ENCODE results near the gene PAQR7.

The PAQR7 gene

DNA sequence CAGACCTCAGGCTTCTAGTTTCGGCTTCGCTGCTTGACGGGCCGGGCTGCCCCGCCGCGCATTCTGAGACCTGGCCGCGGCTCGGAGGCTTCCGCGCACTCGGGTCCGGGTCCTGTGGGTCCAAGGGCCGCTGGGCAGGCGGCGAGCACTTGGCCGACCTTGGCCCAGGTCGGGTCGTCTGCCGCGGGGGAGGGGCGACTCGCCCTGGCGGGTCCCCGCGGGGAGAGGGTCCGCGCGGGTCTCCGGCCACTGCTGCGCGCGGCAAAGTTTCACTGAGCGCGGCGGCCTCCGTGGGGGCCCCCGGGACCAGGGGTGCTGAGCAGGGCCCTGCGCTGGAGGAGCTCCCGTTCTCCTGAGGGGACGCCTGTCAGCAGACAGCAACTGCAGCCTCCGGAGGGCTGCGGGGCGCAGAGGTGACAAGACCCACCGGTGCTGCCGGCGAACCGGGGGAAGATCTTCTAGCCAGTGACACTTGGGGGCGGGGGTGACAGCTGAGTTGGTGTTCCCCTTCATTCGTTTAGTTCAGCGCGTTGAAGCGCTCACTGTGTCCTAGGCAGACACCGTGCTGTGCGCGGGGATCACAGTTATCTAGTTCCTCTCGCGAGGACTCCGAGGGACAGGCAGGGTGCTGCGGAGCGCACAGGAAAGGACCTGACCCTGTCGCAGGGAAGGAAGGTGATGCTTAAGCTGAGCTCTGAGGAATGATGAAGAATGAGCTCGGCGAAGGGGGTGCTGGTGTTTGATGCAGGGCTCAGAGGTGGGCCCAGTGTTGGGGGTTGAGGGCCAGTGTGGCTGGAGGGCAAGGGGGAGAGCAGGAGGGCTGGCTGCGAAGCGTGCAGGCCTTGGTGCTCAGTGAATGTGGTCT is 55.0 kb downstream of the PAQR7 start:
- ATAC-seq (ENCODE audit: low read depth) (peak; percentile 59), DNase-seq (ENCODE audit: low spot score) (no peak)
- H3K27me3 ChIP-seq (ENCODE audit: insufficient read depth, poor library complexity, severe bottlenecking): no peaks in the 10 kb centered on the region
- TF ChIP-seq, protein P1, sequence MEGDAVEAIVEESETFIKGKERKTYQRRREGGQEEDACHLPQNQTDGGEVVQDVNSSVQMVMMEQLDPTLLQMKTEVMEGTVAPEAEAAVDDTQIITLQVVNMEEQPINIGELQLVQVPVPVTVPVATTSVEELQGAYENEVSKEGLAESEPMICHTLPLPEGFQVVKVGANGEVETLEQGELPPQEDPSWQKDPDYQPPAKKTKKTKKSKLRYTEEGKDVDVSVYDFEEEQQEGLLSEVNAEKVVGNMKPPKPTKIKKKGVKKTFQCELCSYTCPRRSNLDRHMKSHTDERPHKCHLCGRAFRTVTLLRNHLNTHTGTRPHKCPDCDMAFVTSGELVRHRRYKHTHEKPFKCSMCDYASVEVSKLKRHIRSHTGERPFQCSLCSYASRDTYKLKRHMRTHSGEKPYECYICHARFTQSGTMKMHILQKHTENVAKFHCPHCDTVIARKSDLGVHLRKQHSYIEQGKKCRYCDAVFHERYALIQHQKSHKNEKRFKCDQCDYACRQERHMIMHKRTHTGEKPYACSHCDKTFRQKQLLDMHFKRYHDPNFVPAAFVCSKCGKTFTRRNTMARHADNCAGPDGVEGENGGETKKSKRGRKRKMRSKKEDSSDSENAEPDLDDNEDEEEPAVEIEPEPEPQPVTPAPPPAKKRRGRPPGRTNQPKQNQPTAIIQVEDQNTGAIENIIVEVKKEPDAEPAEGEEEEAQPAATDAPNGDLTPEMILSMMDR (IDR thresholded peaks at IDR 0.05; ENCODE audit: poor library complexity, severe bottlenecking): no peak
- peak overlapping the region; percentile 58 for H3K27ac ChIP-seq (ENCODE audit: poor library complexity, severe bottlenecking)
- no peaks in the 10 kb centered on the region for H3K9me3 ChIP-seq (ENCODE audit: severe bottlenecking)
- peak overlapping the region; percentile 61 for H3K4me3 ChIP-seq (ENCODE audit: severe bottlenecking)
- peaks cover 13% of the 10 kb centered on the region for H3K36me3 ChIP-seq (ENCODE audit: low read depth)
- no peaks in the 10 kb centered on the region for H3K4me1 ChIP-seq (ENCODE audit: insufficient read depth, poor library complexity, severe bottlenecking)

DNA sequence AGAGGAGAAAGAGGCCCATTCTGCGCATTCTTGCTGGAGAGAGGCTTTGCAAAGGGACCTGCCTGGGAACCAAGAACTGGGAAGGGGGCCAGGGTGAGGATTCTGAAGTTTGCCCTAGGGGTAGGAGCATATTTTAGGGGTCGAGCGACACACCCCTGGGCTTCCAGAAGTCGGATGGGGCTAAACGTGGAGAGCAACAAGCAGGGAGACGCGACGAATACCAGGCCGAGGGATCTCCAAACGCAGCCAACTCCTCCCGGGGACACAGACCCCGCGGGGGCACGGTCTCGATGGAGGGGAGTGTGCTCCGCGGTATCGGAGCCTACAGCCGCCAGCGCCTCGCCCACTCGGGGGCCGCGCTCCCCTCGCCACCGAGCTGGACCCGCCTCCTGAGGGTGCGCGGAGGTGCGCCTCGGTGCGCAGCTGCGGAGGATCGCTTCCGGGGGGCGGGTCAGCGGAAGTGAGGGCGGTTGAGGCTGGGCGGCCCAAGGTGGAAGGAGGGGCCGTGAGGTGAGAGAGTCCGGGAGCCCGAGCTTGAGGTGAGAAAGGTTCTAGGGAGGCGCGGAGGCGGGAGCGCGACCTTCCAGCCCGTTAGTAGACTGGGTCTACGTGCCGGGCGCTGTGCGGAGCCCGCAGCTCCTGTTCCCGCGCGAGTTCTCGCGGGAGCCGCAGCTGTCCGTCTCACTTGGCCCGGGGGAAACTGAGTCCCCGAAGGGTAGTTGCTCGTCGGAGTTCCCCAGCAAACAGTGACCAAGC is 55.8 kb downstream of the PAQR7 start, which contains the start of gene MTFR1L:
MTFR1L (plus strand) TSS at position 464 of the 756 bp plus-strand sequence. CDS start 3,151 bp downstream, outside the sequence.
- Histone ChIP-seq H3K27ac (ENCODE audit: poor library complexity, severe bottlenecking) (peak within 1 kb of the TSS; percentile 58), H3K4me3 (ENCODE audit: severe bottlenecking) (peak within 1 kb of the TSS; percentile 61), H3K9me3 (ENCODE audit: severe bottlenecking) (no peaks in the 10 kb centered on the region), H3K36me3 (ENCODE audit: low read depth) (peaks cover 5% of the 10 kb centered on the region; the same call in 1 of the 2 replicates), H3K27me3 (ENCODE audit: insufficient read depth, poor library complexity, severe bottlenecking) (no peaks in the 10 kb centered on the region), H3K4me1 (ENCODE audit: insufficient read depth, poor library complexity, severe bottlenecking) (no peaks in the 10 kb centered on the region)
- no peak for DNase-seq (ENCODE audit: low spot score)
- TF ChIP-seq, protein P1 (IDR thresholded peaks at IDR 0.05; ENCODE audit: poor library complexity, severe bottlenecking): no peak
- peak; percentile 85 for ATAC-seq (ENCODE audit: low read depth)

- peak overlapping the region; percentile 58 for H3K27ac ChIP-seq (ENCODE audit: poor library complexity, severe bottlenecking)
- DNase-seq (ENCODE audit: low spot score): no peak
- H3K27me3 ChIP-seq (ENCODE audit: insufficient read depth, poor library complexity, severe bottlenecking): no peaks in the 10 kb centered on the region
- 0 out of 2 replicates have a peak, but pooled peaks cover 2% of the 10 kb centered on the region for H3K36me3 ChIP-seq (ENCODE audit: low read depth)
- TF ChIP-seq, protein P1 (IDR thresholded peaks at IDR 0.05; ENCODE audit: poor library complexity, severe bottlenecking): no peak
- H3K9me3 ChIP-seq (ENCODE audit: severe bottlenecking): no peaks in the 10 kb centered on the region
- no peak for ATAC-seq (ENCODE audit: low read depth)
- no peaks in the 10 kb centered on the region for H3K4me1 ChIP-seq (ENCODE audit: insufficient read depth, poor library complexity, severe bottlenecking)
- H3K4me3 ChIP-seq (ENCODE audit: severe bottlenecking): peak overlapping the region; percentile 61
Measured at GRCh38 chr1:25818569-25818968, 56.9 kb downstream of the PAQR7 start.

- Histone ChIP-seq H3K27me3 (ENCODE audit: insufficient read depth, poor library complexity, severe bottlenecking) (no peaks in the 10 kb centered on the region), H3K36me3 (ENCODE audit: low read depth) (0 out of 2 replicates have a peak, but pooled peaks cover 2% of the 10 kb centered on the region), H3K4me3 (ENCODE audit: severe bottlenecking) (no peak overlapping the region), H3K4me1 (ENCODE audit: insufficient read depth, poor library complexity, severe bottlenecking) (no peaks in the 10 kb centered on the region), H3K9me3 (ENCODE audit: severe bottlenecking) (no peaks in the 10 kb centered on the region), H3K27ac (ENCODE audit: poor library complexity, severe bottlenecking) (peak overlapping the region; percentile 58)
- no peak for DNase-seq (ENCODE audit: low spot score)
- TF ChIP-seq, protein P1 (IDR thresholded peaks at IDR 0.05; ENCODE audit: poor library complexity, severe bottlenecking): peak; percentile 37
- ATAC-seq (ENCODE audit: low read depth): no peak
Measured at GRCh38 chr1:25817840-25818501, 57.5 kb downstream of the PAQR7 start.

Data from RWPE2 (cell line).